Measurements from ENCODE around the gene RERE.

The RERE gene

DNA sequence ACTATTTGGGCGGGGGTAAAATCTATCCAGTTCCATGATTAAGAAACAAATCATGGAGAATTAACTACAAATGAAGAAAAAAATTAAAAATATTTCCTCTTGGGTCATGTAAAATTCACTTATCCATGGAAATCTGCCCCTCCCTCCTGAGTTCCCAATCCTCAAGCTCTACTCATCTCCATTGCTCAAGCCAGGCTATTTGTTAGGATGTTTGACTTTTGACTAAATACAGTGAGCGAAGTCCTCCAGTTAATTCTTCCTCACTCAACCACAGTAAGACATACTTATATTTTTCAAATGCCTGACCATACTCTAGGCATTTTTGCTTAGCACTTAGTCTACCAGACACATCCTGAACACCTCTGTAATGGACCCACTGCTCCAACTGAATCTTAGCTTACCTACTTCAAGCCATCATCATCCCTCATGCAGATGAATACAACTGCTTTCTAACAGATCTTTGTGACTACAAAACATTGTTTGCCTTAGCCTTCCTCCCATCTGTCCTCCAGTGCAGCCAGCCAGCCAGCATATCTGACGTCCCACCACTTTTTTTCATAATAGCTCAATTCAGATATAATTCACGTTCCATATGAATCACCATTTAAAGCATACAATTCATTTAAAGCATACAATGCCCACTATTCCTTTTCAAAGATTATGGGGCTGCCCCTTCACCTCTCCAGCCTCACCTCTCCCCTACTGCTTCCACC lies 154.2 kb downstream of the RERE start:
- no peak for DNase-seq

DNA sequence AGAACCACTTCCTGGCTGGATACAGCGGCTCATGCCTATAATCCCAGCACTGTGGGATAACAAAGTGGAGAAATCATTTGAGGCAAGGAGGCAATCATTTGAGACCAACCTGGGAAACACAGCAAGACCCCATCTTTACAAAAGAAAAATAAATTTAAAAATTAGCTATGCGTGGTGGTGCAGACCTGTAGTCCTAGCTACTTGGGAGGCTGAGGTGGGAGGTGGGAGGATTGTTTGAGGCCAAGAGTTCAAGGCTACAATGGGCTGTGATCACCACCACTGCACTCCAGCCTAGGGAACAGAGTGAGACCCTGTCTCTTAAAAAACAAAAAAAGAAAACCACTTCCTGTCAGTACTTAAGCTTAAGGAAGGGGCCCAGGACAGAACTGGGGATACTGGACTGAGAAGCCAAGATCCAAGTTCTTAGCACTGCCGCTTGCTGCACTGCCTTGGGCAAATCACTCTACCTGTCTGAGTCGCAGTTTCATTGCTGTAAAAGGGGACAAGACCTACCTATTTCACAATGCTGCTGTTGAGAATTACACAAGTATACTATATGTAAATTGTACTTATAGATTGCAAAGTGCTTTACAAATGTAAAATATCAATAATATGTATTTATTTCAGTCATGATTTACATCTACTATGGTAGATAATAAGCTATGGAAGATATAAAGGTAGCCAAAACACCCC lies 154.9 kb downstream of the RERE start:
- DNase-seq: no peak

DNA sequence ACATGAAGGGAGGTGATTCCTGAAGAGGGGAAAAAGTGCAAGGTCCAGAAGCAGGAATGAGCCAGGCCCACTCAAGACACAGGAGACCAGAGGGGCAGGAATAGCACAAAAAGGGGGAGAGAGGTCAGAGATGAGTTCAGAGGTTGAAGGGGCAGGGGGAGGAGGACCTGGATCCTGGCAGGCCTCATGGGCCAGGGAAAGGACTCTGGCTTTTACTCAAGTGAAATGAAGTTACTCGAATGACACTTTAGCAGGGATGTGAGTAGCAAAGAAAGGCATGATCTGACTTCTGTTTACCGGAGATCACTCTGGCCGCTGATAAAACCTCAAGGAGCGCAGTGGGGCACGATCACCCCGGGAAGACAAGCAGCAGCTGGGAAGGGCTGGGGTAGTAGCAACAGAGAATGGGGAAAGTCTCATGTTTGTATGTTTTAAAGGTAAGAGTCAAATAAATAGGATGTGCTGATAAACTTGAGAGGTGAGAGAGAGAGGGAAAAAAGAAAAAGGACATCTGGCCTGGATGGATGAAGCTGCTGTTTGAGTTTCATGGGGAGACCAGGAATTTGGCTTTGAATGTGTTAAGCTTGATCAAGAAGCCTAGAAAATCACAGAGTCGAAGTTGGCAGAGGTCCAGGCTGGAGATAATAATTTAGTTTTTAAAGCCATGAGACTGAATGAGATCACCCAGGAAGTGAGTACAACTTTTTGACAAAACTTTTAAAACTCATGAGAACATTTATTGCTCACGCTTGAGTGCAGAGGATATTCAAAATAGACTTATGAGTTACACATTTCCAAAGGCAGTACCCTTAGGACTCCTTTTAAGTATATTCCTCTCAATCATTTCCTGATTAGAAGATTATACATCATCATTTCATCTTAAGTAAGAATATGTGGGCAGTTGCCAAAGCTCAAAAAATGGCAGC lies 156.0 kb downstream of the RERE start:
- no peak for DNase-seq

DNA sequence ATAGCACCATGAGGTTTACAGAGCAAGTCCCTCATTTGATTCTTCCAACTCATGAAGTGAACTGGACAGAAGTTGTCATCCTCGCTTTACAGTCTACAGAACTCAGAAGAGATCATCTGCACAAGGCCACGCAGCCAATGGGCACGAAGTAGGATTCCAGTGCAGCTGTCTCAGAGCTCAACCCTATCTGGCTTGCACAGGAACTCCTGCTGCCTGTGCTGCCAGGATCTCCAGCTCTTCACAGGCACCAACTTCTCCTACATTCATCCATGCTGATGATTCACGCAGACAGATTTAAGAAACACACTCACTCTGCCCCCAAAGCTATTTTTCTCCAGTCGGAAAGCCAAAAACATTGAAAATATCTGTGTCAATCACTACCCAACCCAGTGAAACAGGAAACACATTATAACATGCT lies 157.0 kb downstream of the RERE start:
- no peak for DNase-seq

DNA sequence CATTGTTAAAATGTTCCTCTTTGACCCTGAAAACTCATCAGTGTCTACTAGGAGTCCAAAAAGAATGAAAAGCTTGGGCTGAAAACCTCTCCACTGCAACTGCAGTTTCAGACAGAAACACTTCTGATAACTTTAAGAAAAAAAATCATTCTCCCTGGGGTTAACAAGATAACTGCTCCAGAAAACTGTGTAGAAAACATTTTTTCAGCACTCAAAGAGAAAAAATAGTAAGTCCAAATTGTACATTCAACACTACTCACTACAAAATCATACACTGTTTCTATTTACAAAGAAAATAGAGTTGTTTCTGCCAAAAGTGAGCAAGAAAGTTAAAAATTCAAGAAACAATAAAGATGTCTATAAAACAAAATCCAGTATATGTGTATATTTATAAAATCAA lies 157.8 kb downstream of the RERE start:
- no peak for DNase-seq

DNA sequence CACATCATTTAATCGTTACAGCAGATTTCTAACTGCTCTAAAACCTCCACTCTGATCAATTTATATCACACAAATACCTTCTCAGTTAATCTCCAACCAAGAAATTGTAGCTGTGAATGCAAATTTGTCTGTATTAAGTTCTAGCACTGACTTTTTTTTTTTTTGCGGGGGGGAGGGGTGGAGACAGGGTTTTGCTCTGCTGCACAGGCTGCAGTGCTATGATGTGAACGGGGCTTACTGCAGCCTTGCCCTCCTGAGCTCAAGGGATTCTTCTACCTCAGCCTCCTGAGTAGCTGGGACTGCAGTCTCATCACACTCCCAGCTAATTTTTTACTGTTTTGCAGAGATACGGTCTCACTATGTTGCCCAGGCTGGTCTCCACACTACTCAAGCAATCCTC lies 163.6 kb downstream of the RERE start:
- no peak for DNase-seq

DNA sequence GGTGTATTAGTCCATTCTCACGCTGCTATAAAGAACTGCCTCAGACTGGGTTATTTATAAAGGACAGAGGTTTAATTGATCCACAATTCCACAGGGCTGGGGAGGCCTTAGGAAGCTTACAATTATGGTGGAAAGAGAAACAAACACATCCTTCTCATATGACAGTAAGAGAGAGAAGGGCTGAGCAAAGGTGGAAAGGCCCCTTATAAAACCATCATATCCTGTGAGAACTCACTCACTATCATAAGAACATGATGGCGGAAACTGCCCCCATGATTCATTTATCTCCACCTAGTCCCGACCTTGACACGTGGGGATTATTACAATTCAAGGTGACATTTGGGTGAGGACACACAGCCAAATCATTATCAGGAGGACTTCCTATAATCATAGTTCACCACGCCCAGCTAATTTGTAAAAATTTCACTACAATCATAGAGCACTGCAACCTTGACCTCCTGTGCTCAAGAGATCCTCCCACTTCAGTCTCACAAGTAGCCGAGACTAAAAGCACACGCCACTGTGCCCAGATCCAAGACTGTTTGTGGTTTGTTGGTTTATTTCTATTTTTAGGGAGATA lies 164.9 kb downstream of the RERE start:
- DNase-seq: no peak

DNA sequence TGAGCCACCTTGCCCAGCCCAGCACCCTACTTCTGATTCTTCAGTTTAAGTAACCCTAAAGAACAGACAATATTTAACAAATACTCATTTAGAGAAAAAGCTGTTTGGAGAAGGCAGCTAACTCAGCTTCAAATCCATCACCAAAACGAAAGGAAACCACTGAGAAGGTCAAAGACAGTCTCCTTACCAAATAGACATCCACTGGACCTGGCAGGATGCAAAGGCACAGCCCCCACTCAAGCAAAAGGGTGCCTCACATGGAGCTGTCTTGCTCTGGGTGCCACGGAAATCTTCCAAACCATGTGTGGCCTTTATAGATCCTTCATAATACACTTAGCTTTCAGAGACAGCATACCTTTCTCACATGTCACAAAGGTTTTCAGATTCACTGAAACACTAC lies 165.5 kb downstream of the RERE start:
- DNase-seq: no peak

DNA sequence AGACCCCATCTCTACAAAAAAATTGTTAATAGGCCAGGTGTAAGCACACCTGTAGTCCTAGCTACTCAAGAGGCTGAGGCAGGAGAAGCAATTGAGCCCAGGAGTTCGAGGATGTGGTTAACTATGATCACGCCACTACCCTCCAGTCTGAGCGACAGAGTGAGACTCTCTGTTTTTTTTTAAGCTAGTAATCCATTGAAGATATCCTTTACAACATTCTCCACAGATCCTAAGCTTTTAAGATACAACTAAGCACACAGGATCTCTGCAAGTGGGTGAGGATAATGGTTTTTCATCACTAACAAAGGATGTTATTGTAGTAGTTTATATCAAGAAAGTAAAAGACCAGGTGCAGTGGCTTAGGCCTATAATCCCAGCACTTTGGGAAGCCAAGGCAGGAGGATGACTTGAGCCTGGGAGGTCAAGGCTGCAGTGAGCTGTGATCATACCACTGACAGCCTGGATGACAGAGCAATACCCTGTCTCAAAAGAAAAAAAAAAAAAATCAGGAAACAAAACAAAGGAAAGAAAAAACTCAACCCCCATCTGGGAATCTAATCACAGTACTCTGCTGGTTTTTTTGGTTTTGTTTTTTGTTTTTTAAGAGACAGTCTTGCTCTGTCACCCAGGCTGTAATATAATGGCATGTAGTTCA lies 166.1 kb downstream of the RERE start:
- DNase-seq: no peak

DNA sequence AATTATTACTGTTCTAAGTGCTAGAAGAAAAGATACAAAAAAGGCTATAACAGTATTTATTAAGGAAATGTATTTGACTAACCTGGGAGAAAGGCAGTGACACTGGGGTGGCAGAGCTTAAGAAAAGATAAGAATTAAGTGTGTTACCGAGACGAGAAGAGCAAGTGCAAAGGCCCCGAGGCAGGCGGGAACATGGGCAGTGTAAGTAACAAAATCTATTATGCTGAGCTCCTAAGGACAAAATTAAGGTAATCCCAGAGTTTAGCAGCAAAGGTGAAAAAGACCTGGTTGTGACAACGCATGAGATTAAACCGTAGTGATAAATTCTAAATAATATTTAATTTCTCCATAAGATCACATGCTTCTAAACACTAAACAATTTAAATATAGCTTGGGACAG lies 167.6 kb downstream of the RERE start:
- DNase-seq: no peak

DNA sequence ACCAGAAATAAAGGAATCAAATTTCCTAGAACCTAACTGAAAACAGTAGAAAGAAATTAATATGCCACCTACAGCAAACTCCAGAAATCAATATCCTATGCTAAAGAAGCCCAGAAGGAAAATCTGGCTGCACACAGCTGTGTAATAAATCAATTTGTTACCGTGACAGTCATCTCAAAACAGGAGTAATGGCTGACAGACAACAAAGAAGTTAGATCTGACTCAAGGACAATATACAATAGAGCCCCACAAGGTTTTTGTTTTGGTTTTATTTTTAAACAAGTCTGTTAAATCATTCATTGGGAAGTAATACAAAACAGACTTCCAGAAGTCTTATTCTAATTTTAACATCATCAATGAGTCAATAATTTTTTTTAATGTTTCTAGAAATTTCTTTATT lies 168.4 kb downstream of the RERE start:
- no peak for DNase-seq

DNA sequence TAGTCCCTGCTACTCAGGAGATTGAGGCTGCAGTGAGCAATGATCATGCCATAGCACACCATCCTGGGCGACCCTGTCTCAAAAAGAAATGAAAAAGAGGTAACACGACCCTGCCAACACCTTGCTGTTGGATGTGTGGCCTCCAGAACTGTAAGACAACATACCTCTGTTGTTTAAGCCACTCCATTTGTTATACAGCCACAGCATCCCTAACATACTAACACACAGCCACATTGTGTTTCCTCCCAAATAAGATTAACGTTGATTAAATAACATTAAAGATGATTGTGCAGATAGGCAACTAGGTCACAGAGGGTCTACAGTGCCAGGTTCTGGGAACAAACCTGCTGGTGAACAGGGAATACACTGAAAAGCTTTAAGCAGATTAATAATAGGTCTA lies 170.4 kb downstream of the RERE start:
- DNase-seq: no peak

DNA sequence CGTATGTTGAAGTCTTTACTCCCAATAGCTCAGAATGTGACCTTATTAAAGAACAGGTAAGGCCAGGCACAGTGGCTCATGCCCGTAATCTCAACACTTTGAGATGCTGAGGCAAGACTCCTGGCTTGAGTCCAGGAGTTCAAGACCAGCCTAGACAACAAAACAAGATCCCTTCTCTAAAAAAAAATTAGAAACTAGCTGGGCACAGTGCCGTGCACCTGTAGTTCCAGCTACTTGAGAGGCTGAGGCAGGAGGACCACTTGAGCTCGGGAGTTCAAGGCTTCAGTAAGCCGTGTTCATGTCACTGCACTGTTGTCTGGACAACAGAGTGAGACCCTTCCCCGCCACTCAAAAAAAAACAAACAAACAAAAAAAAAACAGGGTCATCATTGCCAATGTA lies 171.3 kb downstream of the RERE start:
- DNase-seq: no peak

DNA sequence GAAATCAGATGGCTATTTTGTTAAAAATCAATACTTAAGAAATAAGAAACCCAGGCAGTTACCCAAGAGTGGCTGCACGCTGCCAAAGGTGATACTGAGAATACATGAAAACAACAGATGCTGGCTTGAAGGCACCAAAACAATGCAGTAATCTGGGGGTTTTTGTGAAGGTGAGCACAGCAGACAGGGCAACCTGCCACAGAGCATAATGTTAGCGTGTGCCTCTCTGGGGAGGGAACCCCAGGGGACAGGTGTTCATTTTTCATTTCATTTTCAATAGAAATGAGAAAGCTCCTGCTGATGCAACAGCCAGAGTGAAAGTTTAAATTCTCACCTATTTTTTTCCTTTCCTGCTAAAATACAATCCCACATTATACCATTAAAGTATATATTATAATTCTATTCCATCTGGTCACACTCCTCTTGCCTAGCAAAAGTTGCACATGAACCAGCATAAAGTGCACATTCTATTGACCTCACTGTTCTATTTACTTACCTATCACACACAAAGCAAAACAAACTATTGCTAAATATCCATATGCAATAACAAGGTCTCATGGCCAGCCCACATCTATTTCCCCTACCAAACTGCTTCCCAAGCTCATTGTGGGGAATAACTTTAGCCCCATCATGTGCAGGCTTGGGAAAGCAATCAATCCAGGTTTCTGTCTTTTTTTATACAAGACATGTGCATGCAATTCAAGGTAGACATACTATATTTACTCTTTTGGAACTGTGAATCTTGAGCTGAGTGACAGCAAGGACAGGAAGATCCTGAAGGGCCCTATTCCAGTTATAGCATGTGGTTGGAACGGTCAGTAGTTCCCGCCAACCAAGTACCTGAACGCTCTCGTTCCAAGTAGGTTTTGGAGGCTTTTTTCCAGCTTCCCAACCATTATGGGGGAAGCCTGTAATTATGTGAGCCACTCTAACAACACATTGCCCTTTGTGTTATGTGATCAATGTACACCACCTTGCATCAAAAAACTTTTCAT lies 173.6 kb downstream of the RERE start:
- DNase-seq: no peak

DNA sequence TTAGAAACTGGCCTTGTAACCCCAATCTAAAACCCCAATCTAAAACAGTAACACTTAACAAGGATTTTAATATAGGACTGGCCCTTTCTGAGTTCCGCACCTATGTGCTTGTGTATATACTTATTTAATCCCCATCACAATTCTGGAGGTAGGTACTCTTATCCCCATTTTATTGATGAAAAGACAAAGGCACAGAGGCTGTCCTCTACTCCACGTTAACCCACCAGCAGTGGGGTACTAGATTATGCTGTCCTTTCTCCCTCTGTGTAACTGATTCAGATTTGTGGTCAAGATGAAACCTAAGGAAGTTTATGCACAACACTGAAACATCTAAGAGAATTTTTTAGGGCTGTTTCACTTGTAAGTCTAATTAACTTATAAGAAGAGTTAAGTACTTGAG lies 175.3 kb downstream of the RERE start:
- DNase-seq: no peak

DNA sequence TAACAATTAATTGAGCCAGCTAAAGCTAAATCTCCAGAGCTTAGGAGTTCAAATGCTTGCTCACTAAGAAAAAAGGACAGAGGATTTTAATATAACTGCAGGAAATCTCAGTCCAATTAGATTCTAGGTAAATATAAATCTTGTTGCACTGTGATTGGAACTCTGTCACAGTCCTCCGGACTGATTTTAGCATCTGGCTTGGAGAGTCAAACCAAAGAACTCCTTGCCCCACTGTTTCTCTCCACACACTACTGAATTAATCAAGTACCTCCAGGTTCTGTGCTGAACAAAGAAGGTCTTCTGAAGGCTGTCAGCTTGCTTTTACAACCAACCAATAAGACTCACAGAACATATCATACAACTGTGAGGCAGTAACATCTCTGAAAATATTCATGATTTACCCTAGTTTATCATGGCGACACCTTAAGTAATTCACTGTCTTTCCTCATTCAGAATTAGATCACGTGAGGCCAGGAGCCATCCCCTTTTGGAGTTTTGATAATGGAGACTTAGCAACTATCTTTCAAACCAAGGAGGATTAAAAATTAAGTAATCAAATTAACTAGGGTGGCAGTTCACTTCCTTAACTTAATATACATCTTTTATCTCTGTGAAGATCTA lies 176.0 kb downstream of the RERE start:
- no peak for DNase-seq

DNA sequence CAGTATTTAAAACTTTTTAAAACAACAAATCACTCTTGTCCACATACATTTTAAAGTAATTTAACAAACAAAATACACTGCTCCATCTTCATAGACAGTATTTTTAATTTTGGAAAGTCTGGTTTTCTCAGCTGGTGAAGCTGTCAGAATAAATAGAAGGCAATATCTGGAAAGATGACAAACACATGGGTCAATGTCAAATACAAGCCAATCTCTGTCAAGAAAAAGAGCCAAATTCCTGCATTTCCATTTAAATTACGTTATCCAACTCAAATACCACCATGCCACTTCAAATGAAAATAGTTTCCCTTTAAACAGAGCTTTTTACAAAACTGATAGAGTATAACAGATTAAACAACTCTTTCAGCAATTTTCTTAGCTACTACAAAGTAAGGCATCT lies 176.5 kb downstream of the RERE start:
- DNase-seq: no peak

DNA sequence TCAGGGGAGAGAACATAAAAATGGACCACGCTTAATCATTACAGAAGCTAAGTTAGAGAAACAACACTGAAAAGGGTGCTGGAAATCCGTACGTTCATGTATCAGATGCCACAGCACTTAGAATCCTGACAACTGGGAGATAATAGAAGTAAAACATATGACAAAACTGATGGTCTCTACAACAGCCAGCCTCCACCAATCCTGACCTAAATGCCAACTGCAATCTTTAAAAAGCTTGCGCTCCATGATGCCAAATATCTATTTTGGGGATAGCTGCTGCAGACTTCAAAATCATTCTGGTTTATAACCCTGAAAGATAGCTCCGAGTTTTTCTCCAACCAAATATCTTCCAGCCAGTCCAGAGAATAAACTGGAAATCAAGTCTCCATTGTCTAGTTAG lies 178.3 kb downstream of the RERE start:
- DNase-seq: no peak

DNA sequence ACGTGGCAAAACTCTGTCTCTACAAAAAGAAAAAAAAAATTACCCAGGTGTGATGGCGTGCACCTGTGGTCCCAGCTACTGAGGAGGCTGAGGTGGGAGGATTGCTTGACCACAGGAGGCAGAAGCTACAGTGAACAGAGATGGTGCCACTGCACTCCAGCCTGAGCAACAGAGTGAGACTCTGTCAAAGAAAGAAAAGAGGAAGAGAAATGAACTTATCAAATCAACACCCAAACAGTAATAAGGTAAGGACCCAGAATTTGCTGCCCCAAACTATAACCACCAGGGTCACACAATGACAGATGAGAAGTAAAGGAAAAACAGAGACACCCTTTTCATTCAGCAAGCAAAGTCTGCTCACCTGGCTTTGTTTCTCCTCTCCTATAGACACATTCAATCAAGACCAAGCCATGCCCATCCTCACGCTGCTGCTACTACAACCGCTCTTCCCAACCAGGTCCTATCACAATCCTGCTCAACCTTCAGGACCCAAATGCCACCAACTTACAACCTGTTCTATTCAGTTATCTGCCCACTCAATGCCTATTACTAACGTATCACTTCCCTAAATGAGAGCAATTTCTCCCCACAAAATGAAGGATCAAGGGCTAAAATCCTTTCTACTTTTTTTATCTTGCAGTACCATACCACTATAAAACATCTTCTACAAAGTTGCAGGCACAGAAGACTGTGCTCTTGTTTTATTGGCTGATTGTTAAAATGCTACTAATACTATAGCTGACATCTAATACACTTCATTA lies 183.5 kb downstream of the RERE start:
- DNase-seq: no peak

DNA sequence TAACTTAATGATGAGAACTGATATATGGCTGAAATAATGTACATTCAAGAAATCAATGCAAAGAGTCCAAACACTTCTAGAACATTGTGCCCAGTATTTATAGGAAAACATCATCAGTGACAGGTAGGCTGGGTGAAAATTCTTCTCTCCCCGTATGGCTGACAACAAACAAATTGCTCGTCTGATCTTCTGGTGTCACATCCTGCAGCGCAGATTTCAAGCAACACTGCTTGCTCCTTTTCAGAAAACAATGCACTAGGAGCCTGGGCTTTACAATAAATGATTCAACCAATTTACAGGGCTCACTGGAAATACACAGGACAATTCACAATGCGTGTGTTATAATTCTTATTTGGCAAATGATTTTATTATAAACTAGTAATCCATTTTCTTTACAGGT lies 185.3 kb downstream of the RERE start:
- no peak for DNase-seq
